Measurements from ENCODE around the gene BRINP1.

- TF ChIP-seq CTCF (conservative IDR thresholded peaks at IDR 0.05) (no peak), EZH2 (IDR thresholded peaks at IDR 0.05; ENCODE audit: low read depth) (no peak)
Observed at GRCh38 chr9:119291554-119291953, 77.7 kb downstream of the BRINP1 start.
